HG03108 (cell line): ENCODE data around the gene COG5.

Experiments
- ATAC-seq: cut with Tn5 transposase; IDR thresholded peaks from one replicate; pipeline ENCODE4 v1.9.1; 2021; ENCODE audit warnings: moderate library complexity; ENCODE audit not compliant: unreplicated experiment

COG5 gene

GRCh38 chr7:107526672-107527071, 37.0 kb downstream of the COG5 start:
- no peak for ATAC-seq

GRCh38 chr7:107506674-107507339, 56.9 kb downstream of the COG5 start:
- no peak for ATAC-seq

- ATAC-seq = no peak
Measured at GRCh38 chr7:107505997-107506673, 57.6 kb downstream of the COG5 start.

GRCh38 chr7:107505362-107505761, 58.4 kb downstream of the COG5 start:
- no peak for ATAC-seq

DNA sequence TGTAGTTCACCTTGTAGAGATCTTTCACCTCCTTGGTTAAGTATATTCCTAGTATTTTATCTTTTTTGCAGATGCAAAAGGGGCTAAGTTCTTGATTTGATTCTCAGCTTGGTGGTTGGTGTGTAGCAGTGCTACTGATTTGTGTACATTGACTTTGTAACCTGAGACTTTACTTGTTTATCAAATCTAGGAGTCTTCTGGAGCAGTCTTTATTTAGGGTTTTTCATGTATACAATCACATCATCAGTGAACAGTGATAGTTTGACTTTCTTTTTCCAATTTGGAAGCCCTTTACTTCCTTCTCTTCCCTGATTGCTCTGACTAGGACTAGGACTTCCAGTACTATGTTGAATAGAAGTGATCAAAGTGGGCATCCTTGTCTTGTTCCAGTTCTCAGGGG, 60.0 kb downstream of the COG5 start:
- ATAC-seq = no peak

- ATAC-seq = no peak
Measured at GRCh38 chr7:107502797-107503196, 60.9 kb downstream of the COG5 start.

DNA sequence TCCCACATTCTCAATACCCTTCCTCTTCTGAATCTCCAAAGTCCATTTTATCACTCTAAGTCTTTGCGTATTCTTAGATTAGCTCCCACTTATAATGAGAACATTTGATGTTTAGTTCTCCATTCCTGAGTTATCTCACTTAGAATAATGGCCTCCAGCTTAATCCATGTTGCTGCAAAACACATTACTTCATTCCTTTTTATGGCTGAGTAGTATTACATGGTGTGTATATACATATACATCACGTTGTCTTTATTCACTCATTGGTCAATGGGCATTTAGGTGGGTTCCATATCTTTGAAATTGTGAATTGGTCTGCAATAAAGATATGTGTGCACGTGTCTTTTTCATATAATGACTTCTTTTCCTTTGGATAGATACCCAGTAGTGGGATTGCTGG, 61.6 kb downstream of the COG5 start:
- no peak for ATAC-seq

DNA sequence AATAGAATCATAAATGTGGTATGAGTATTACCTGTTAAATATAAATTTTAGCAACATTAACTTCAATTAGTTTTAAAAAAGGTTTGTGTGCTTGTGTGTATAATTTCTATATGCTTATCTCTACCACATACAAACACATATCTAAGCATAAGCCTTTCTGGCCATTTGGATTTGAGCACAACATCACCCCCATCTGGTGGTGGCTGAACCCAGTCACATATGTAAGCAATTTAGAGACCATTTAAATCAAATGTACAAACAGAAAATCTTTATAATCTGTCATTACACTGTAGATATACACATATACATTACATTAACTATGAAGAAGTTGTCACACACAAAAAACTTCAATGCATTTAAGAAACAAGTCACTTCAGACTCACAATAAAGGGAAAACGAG, 62.1 kb downstream of the COG5 start:
- ATAC-seq = no peak

DNA sequence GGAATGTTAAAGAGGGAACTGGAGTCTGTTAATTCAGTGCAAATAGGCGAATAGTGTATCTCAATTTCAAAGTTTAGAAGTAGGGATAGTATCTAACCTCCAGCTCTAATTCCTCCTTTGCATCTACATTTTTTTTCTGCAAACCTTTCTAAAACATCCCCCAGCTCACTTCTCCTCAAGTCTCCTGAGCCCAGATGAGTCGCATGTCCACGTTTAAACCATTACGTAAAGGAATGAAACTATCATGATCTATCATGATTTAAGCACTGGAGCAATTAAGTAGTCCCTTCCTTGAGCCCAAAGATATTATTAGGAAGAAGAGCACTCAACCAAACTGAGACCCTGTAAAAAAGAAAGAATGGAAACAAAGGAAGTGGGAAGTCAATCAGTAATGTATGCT, 64.0 kb downstream of the COG5 start:
- no peak for ATAC-seq

GRCh38 chr7:107495516-107495915, 68.2 kb downstream of the COG5 start:
- ATAC-seq = no peak

DNA sequence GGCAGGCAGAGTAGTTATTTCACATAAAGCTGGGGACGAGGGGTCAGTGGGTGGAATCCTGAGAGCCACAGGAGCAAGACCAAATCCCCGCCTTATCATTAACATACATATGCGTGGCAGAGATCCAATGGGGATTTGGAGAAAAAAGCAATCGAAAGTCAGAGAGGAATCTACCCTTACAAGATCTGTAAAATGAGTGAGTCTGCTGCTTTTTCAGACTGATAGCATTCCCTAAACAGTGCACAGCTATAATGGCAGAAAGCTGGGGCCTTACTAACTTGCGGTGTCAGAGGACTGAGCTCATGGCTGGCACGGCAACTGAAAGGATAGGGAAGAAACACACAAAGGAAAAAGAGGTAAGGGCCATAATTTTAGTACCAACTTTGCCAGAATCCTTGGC, 68.8 kb downstream of the COG5 start:
- ATAC-seq = no peak

DNA sequence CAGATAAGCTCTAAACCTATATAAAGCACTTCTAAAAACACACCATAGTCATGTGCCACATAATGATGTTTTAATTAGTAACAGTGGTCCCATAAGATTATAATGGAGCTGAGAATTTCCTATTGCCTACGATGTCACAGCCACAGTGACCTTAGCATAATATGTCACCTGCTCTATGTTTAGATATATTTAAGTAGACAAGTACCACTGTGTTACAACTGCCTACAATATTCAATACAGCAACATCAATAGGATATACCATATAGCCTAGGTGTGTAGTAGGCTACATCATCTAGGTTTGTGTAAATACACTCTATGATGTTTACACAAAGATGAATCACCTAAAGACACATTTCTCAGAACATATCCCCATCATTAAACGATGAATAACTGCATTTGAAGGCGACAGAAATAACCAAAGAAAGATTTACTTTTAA, 69.4 kb downstream of the COG5 start:
- ATAC-seq = no peak

DNA sequence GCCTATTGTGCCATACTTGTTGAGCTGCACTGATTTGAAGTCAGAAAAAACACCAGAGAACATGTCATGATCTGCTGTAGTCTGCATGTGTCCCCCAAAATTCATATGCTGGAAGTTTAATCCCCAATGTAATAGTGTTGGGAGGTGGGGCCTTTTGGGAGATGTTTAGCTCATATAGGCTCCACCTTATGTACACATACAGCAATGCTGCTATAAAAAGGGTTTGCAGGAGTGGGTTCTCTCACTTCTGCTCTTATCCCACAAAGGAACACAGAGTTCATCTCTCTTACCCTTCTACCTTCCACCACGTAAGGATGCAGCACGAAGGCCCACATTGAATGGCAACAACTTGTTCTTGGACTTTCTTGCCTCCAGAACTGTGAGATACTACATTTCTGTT, 70.8 kb downstream of the COG5 start:
- ATAC-seq = no peak

DNA sequence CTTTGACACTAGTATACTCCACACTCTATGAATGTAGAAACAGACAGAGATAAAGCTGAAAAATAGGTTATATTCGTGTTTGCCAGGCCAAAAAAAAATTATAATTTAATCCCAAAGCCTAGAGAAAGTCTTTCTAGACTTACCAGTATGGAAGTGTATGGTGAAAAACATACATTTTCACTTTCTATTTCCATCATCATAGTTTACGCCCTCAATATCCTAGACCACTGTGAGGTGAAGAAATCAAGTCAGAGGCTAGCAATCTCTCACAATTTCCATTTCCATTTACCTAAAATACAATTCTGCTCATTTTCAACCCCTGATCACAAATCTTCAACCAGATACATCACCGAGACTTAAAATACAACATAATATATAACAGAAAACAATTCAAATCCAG, 77.7 kb downstream of the COG5 start:
- ATAC-seq = no peak

GRCh38 chr7:107482571-107482970, 81.1 kb downstream of the COG5 start:
- no peak for ATAC-seq

DNA sequence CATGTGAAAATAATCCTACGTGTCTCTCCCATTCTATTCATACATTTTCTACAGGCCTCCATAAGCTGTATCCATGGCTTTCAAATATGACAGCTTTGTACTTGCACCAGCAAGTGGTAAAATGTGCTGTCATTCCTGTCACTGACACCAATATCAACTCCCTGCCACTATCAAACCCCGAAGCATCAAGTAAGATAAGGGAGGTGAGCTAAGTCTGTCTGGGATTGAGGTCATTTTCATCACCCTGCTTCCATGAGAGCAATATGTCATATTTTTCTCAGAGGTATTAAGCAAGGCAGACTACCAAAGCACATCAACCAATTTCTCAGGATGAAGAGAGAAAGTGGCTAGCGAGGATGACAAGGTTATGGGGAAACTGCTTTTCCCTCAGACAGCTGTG, 82.8 kb downstream of the COG5 start:
- ATAC-seq = no peak

DNA sequence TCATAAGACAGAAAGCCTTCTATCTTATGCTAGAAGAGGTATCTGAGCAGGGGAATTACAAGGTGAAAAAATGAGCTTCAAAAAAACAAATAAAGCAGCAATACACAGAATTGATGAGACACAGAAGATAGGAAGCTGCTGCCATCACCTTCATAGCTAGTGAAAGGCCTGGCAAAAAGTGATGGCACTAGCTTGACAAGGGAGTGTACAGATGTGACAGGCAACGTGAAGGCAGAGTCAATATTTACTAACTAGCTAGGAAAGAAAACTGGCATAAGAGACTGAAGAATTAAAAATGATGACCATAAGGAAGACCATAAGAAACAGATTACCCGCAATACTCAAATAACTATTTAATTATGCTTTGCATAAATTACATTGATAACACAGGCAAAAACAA, 84.4 kb downstream of the COG5 start:
- ATAC-seq = no peak

DNA sequence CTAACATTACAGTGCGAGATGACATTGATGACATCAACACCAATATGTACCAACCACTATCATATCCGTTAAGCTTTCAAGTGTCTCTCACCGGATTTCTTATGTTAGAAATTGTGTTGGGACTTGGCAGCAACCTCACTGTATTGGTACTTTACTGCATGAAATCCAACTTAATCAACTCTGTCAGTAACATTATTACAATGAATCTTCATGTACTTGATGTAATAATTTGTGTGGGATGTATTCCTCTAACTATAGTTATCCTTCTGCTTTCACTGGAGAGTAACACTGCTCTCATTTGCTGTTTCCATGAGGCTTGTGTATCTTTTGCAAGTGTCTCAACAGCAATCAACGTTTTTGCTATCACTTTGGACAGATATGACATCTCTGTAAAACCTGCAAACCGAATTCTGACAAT, 89.6 kb downstream of the COG5 start:
- no peak for ATAC-seq

- no peak for ATAC-seq
Measured at GRCh38 chr7:107472116-107472515, 91.6 kb downstream of the COG5 start.

DNA sequence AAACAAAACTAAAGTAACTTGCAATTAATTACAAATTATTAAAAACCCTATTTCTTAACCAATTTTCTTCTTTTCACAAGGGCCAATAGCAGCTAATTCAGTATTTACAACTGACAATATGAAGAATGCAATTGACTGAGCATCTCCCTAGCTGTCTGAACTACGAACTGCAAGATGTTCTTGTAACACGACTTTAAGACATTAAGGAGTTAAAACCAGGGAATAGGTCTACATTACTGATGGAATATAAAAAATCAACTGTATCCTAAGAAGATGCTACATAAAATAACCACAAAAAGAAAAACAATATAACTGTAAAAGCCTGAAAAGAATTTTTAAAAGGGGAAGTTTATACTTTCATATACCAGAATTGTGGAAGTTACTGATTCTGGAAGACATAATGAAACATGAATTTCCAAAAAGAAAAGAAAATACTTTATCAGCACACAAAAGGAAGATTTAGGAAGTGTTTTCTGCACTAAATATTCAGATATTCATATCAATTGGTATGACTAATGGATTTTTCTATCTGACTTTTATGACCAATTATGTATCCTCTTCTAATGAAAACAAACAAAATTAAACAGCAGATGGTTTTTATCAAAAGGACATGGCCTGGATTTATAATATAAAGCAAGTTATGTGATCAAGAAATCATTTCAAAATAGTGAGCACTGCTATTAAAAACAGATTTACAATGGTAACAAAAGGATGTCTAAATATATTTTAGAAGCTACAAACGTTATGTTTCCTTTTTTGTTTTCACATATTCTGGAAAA, 92.2 kb downstream of the COG5 start:
- ATAC-seq = no peak

- no peak for ATAC-seq
Measured at GRCh38 chr7:107469929-107470328, 93.8 kb downstream of the COG5 start, which contains the start of gene GPR22. GPR22 (plus strand) TSS chr7:107470057; CDS start chr7:107474061, 4,004 bp downstream.

DNA sequence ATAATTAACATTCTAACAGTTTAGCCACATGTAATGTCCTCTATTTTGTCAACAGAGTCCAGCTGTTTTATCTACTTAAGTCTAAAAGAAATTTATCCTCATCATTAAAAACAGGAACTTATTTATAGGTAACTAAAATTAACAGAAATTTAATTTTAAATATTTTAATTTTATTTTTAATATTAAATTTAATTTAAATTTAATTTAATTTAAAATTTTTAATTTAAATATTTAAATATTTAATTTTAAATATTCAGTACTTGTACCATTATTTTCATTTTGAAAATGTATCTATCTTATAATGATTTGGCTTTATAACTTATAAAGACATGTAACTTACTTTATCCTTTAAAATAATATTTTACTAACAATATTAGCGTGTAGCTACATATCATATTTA, 94.9 kb downstream of the COG5 start:
- no peak for ATAC-seq
